OCI-LY7 (cell line): ENCODE measurements around the gene LRP1B.

Source experiments
- CTCF ChIP-seq: fragments of 200-600 bp; sonication (generic); conservative IDR thresholded peaks from 2 replicates; pipeline ENCODE4 v1.5.1; 2014; ENCODE audit warnings: mild to moderate bottlenecking, antibody characterized with exemption, low read length, moderate library complexity, mixed read lengths
- EZH2phosphoT487 ChIP-seq: fragments of 200-600 bp; sonication (generic); IDR thresholded peaks from 2 replicates; pipeline ENCODE4 v1.6.1; 2018; ENCODE audit warnings: low read depth, borderline replicate concordance, mild to moderate bottlenecking, mixed run types, antibody characterized with exemption, low read length, moderate library complexity, mixed read lengths

DNA sequence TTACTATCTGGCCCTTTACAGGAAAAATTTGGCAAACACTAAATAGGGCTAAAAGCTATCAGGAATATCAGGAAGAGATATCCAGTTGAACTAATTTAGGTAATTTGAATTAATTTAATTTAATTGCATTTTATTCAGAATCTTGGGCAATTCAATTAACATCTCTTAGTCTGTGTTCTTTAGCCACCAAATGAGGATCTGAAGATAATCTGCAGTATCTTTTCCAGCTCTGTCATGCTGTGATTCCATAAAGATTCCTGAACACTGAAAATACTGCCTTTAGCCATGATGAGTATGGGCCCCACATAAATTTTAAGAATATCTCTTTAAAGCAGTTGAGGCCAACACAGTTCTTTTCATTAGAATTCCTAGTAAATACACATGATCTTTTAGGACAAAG, 1679.5 kb downstream of the LRP1B start:
- TF ChIP-seq CTCF (no peak), EZH2phosphoT487 (no peak)
